Lower lobe of right lung (tissue), 2 donors: ENCODE measurements around the gene SPATA46. TPM values are rescaled to one million over a fixed set of nuclear protein-coding genes. Genes with fewer than 3 reads are reported as not detected.

ENCODE experiments used
- ATAC-seq, 2 donors: fragments of 200-7000 bp; cut with Tn5 transposase; one replicate each; pipeline ENCODE4 v1.9.1; 2020 to 2022; ENCODE audit warnings: mild to moderate bottlenecking in 2 of 2, moderate library complexity in 2 of 2
- DNase-seq: peaks from one replicate; pipeline ENCODE4 v3.0.0-alpha.2; 2020
- H3K27ac ChIP-seq: fragments of 200-600 bp; one replicate; pipeline ENCODE4 v1.8.0; 2022
- H3K27me3 ChIP-seq: fragments of 200-600 bp; one replicate; pipeline ENCODE4 v1.8.0; 2022; ENCODE audit warnings: low read depth
- H3K36me3 ChIP-seq: fragments of 200-600 bp; one replicate; pipeline ENCODE4 v1.8.0; 2022; ENCODE audit warnings: mild to moderate bottlenecking
- H3K4me1 ChIP-seq: fragments of 200-600 bp; one replicate; pipeline ENCODE4 v1.8.0; 2022
- H3K4me3 ChIP-seq: fragments of 200-600 bp; one replicate; pipeline ENCODE4 v1.8.0; 2022; ENCODE audit warnings: mild to moderate bottlenecking
- H3K9me3 ChIP-seq: fragments of 200-600 bp; one replicate; pipeline ENCODE4 v1.8.0; 2022
- CTCF ChIP-seq: fragments of 200-600 bp; IDR thresholded peaks from one replicate; pipeline ENCODE4 v1.8.0; 2022; ENCODE audit warnings: antibody characterized with exemption, mild to moderate bottlenecking
- intact Hi-C: fragments of 100-400 bp; cut with DNase I; formaldehyde crosslinking; loops from one replicate; pipeline ENCODE4 v1.11.0; 2022
- total RNA-seq: library from RNA; stranded (reverse); fragmentation: NEBNext Ultra II Directional; extraction: Animal tissue kit (Norgen Biotek cat#: 25700); gene quantifications from one replicate; pipeline ENCODE4 v1.2.1, GENCODE V29; 2021
- donor health status: DM: no; HTN: yes; CAD: no; lungs with severe emphysema.

The SPATA46 gene
- total RNA-seq, 1 donor from 2014 or later = not detected

- ATAC-seq (no peak), DNase-seq (no peak)
- no peaks in the 10 kb centered on the region for H3K36me3 ChIP-seq
- intact Hi-C loops = no loop called here
- H3K9me3 ChIP-seq = no peaks in the 10 kb centered on the region
- H3K4me3 ChIP-seq = no peak overlapping the region
- no peak overlapping the region for H3K27ac ChIP-seq
- no peaks in the 10 kb centered on the region for H3K4me1 ChIP-seq
- no peaks in the 10 kb centered on the region for H3K27me3 ChIP-seq
- no peak for TF ChIP-seq CTCF
These were observed 33.2 kb downstream of the SPATA46 start for GRCh38 chr1:162343470-162343869.

GRCh38 chr1:162342452-162342983 lies 34.1 kb downstream of the SPATA46 start:
- intact Hi-C loops = no loop called here
- H3K27ac ChIP-seq = no peak overlapping the region
- H3K9me3 ChIP-seq = no peaks in the 10 kb centered on the region
- no peak overlapping the region for H3K4me3 ChIP-seq
- DNase-seq (no peak), ATAC-seq (no peak)
- H3K4me1 ChIP-seq = no peaks in the 10 kb centered on the region
- H3K27me3 ChIP-seq = no peaks in the 10 kb centered on the region
- no peak for TF ChIP-seq CTCF
- no peaks in the 10 kb centered on the region for H3K36me3 ChIP-seq

GRCh38 chr1:162336621-162337285 lies 39.9 kb downstream of the SPATA46 start:
- no peak for DNase-seq
- Histone ChIP-seq H3K27me3 (no peaks in the 10 kb centered on the region), H3K36me3 (no peaks in the 10 kb centered on the region), H3K4me1 (peaks cover 7% of the 10 kb centered on the region), H3K4me3 (no peak overlapping the region), H3K27ac (no peak overlapping the region), H3K9me3 (no peaks in the 10 kb centered on the region)
- intact Hi-C loops = no loop called here
- TF ChIP-seq CTCF = no peak
- ATAC-seq = no peak

GRCh38 chr1:162335126-162335525 lies 41.5 kb downstream of the SPATA46 start:
- intact Hi-C loops = no loop called here
- Histone ChIP-seq H3K4me1 (peaks cover 7% of the 10 kb centered on the region), H3K4me3 (no peak overlapping the region), H3K9me3 (no peaks in the 10 kb centered on the region), H3K27ac (no peak overlapping the region), H3K36me3 (no peaks in the 10 kb centered on the region), H3K27me3 (no peaks in the 10 kb centered on the region)
- no peak for DNase-seq
- ATAC-seq = no peak
- TF ChIP-seq CTCF = no peak

- Histone ChIP-seq H3K4me1 (peaks cover 7% of the 10 kb centered on the region), H3K27ac (no peak overlapping the region), H3K36me3 (no peaks in the 10 kb centered on the region), H3K27me3 (no peaks in the 10 kb centered on the region), H3K4me3 (no peak overlapping the region), H3K9me3 (no peaks in the 10 kb centered on the region)
- DNase-seq = no peak
- ATAC-seq = no peak
- TF ChIP-seq CTCF = no peak
- intact Hi-C loops = no loop called here
These were observed 42.7 kb downstream of the SPATA46 start for GRCh38 chr1:162333991-162334390.
